ENCODE data around the gene PDE8A.

- TF ChIP-seq EP300 (IDR thresholded peaks at IDR 0.05): no peak
- TF ChIP-seq, protein P1, sequence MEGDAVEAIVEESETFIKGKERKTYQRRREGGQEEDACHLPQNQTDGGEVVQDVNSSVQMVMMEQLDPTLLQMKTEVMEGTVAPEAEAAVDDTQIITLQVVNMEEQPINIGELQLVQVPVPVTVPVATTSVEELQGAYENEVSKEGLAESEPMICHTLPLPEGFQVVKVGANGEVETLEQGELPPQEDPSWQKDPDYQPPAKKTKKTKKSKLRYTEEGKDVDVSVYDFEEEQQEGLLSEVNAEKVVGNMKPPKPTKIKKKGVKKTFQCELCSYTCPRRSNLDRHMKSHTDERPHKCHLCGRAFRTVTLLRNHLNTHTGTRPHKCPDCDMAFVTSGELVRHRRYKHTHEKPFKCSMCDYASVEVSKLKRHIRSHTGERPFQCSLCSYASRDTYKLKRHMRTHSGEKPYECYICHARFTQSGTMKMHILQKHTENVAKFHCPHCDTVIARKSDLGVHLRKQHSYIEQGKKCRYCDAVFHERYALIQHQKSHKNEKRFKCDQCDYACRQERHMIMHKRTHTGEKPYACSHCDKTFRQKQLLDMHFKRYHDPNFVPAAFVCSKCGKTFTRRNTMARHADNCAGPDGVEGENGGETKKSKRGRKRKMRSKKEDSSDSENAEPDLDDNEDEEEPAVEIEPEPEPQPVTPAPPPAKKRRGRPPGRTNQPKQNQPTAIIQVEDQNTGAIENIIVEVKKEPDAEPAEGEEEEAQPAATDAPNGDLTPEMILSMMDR (IDR thresholded peaks at IDR 0.05): no peak
These were observed 10.7 kb downstream of the PDE8A start for GRCh38 chr15:84992157-84992944.

Measured in tibial nerve (tissue), 4 donors.